Measurements from ENCODE around the gene RSKR. TPM values are rescaled to one million over a fixed set of nuclear protein-coding genes. Genes with fewer than 3 reads are reported as not detected.
"Not testable (repeated sequence)": the region's sequence is repeated elsewhere in the genome, so short reads cannot be mapped to it uniquely, and the experiment has no call there.

The RSKR gene, protein sequence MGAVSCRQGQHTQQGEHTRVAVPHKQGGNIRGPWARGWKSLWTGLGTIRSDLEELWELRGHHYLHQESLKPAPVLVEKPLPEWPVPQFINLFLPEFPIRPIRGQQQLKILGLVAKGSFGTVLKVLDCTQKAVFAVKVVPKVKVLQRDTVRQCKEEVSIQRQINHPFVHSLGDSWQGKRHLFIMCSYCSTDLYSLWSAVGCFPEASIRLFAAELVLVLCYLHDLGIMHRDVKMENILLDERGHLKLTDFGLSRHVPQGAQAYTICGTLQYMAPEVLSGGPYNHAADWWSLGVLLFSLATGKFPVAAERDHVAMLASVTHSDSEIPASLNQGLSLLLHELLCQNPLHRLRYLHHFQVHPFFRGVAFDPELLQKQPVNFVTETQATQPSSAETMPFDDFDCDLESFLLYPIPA
- total RNA-seq, result 12.3 TPM
- long read RNA-seq, result 0 reads

DNA sequence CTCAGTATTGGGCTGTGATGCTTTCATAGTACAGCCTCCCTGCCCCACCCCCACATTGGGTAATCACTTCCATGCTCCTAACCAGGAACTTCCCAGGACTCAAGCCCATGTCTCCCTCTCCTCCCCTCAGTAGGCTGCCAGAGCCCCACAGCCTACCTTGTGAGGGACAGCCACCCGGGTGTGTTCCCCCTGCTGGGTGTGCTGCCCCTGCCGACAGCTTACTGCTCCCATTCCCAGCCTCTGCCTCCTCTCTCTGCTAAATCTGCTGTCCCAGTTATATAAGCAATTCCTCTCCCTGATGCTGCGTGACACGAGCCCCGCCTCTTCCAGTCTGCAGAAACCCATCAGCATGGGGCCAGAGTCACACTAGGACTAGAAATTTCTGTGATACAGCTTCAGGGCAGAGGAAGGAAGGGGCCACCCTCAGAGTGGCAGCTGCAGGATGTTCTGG is at the start of gene RSKR:
TSS of gene RSKR (minus strand) at position 255 of the 451 bp plus-strand sequence. CDS start at position 231, 24 bp downstream.
- Histone ChIP-seq H3K27me3 (no peaks in the 10 kb centered on the region), H3K36me3 (peaks cover 57% of the 10 kb centered on the region), H3K4me1 (no peaks in the 10 kb centered on the region), H3K27ac (no peak within 1 kb of the TSS), H3K4me3 (no peak within 1 kb of the TSS), H3K9me3 (no peaks in the 10 kb centered on the region)
- intact Hi-C loops (cut with DNase I), result loop anchor here (5.0 kb wide), 1 partner anchor 117 kb away; no protein-coding TSS in a partner anchor
- no peak for ATAC-seq
- DNase-seq, result no peak
- TF ChIP-seq, protein P1, sequence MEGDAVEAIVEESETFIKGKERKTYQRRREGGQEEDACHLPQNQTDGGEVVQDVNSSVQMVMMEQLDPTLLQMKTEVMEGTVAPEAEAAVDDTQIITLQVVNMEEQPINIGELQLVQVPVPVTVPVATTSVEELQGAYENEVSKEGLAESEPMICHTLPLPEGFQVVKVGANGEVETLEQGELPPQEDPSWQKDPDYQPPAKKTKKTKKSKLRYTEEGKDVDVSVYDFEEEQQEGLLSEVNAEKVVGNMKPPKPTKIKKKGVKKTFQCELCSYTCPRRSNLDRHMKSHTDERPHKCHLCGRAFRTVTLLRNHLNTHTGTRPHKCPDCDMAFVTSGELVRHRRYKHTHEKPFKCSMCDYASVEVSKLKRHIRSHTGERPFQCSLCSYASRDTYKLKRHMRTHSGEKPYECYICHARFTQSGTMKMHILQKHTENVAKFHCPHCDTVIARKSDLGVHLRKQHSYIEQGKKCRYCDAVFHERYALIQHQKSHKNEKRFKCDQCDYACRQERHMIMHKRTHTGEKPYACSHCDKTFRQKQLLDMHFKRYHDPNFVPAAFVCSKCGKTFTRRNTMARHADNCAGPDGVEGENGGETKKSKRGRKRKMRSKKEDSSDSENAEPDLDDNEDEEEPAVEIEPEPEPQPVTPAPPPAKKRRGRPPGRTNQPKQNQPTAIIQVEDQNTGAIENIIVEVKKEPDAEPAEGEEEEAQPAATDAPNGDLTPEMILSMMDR (IDR thresholded peaks at IDR 0.05), result no peak

DNA sequence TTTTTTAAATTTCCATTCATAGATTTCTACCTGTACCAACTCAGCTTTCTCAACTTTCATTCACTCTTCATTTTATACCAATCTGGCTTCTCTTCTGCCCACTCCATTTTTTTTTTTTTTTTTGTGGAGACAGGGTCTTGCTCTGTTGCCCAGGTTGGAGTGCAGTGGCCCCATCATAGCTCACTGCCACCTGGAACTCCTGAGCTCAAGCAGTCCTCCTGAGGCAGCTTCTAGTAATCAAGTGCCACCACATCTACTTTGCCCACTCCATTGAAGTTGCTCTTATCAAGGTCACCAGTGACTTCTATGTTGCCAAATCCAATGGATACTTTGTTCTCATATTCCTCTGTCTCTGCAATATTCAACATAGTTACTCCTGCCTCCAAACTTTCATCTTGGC is 49.7 kb upstream of the RSKR start:
- ATAC-seq (no peak), DNase-seq (no peak)
- H3K36me3 ChIP-seq, result peaks cover 32% of the 10 kb centered on the region
- H3K4me3 ChIP-seq, result no peak overlapping the region
- TF ChIP-seq, protein P1 (IDR thresholded peaks at IDR 0.05), result no peak
- no peak overlapping the region for H3K27ac ChIP-seq
- H3K27me3 ChIP-seq, result no peaks in the 10 kb centered on the region
- H3K4me1 ChIP-seq, result peaks cover 36% of the 10 kb centered on the region
- no peaks in the 10 kb centered on the region for H3K9me3 ChIP-seq
- intact Hi-C loops (cut with DNase I), result no loop called here

DNA sequence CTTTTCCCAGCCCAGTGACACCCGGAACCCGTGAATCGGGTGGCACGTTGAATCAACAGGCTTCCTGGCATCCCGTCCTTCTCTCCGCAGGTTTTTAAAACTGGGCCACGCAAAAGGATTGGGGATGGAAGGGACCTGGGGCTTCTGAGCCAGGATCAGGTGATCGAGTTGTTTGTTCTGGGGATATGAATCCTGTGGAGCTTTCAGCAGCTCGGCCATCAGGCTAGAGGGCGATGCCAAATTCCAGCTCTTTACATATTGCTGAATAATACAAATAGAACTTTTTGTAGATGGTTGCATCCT is 48.5 kb upstream of the RSKR start:
- peak overlapping the region; percentile 98 for H3K27ac ChIP-seq
- ATAC-seq (no peak), DNase-seq (no peak)
- intact Hi-C loops (cut with DNase I), result no loop called here
- peaks cover 36% of the 10 kb centered on the region for H3K4me1 ChIP-seq
- peaks cover 29% of the 10 kb centered on the region for H3K36me3 ChIP-seq
- TF ChIP-seq, protein P1 (IDR thresholded peaks at IDR 0.05), result no peak
- H3K4me3 ChIP-seq, result peak overlapping the region; percentile 88
- H3K27me3 ChIP-seq, result no peaks in the 10 kb centered on the region
- no peaks in the 10 kb centered on the region for H3K9me3 ChIP-seq

DNA sequence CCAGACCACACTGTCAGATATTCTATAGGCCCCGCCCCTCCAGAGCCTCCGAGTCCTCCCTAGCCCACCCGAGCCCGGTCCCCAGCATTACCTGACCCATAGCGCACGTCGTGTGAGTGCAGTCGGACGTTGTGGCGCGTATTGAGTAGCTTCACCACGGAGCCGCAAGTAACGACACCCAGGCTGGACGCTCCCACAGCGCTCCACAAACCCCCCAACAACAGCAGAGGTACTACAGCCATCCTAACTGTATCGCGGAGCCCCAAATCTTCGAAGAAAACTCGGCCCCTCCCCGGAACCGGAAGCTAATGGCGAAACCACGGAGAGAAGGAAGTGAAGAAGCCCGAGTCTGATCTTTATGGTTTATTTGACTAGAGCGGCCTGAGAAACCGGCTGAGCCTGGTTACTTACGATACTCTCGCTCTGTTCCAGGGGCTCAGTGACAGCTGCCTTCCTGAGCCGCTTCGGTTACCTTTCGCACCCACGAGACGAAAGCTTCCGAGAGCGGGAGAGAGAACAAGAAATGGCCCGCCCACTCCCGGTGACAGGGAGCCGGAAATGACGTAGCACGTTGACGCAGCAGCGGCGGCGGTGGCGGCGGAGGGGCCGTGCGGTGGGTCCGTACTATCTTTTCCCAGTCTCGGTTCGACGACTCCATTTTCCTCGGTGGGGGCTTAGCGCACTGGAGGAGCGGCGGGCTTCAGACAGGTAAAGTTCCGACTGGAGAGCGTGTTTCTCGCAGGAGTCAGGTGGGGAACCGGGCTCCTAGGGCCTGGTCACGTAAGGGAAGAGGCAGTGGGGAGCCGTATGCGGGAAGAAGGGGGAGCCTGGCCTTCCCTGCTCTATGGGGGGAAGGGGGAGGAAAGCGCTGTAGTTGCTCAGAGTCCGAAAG is 47.9 kb upstream of the RSKR start, which contains the start of the genes SDF2 and SUPT6H:
TSS of gene SDF2 (minus strand) at position 272 of the 892 bp plus-strand sequence. CDS start at position 242, 30 bp downstream.
TSS of gene SUPT6H (plus strand) at position 571 of the 892 bp plus-strand sequence. CDS start 11,197 bp downstream, outside the sequence.
- ATAC-seq (peak; percentile 97), DNase-seq (peak; percentile 96)
- peak within 1 kb of the TSS; percentile 88 for H3K4me3 ChIP-seq
- H3K9me3 ChIP-seq, result no peaks in the 10 kb centered on the region
- H3K27me3 ChIP-seq, result no peaks in the 10 kb centered on the region
- TF ChIP-seq, protein P1 (IDR thresholded peaks at IDR 0.05), result no peak
- H3K27ac ChIP-seq, result peak within 1 kb of the TSS; percentile 98
- peaks cover 25% of the 10 kb centered on the region for H3K36me3 ChIP-seq
- intact Hi-C loops (cut with DNase I), result no loop called here
- peaks cover 36% of the 10 kb centered on the region for H3K4me1 ChIP-seq

DNA sequence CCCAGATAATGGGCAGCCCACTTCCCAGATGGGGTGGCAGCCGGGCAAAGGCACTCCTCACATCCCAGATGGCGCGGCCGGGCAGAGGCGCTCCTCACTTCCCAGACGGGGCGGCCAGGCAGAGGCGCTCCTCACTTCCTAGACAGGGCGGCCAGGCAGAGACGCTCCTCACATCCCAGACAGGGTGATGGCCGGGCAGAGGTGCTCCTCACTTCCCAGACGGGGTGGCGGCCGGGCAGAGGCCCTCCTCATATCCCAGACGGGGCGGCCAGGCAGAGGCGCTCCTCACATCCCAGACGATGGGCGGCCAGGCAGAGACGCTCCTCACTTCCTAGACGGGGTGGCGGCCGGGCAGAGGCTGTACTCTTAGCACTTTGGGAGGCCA is 45.5 kb upstream of the RSKR start:
- H3K4me3 ChIP-seq; intact Hi-C loops (cut with DNase I); DNase-seq; ATAC-seq; H3K27ac ChIP-seq; H3K27me3 ChIP-seq; H3K9me3 ChIP-seq: not testable (repeated sequence)
- H3K4me1 ChIP-seq, result peaks cover 27% of the 10 kb centered on the region
- H3K36me3 ChIP-seq, result peaks cover 19% of the 10 kb centered on the region

DNA sequence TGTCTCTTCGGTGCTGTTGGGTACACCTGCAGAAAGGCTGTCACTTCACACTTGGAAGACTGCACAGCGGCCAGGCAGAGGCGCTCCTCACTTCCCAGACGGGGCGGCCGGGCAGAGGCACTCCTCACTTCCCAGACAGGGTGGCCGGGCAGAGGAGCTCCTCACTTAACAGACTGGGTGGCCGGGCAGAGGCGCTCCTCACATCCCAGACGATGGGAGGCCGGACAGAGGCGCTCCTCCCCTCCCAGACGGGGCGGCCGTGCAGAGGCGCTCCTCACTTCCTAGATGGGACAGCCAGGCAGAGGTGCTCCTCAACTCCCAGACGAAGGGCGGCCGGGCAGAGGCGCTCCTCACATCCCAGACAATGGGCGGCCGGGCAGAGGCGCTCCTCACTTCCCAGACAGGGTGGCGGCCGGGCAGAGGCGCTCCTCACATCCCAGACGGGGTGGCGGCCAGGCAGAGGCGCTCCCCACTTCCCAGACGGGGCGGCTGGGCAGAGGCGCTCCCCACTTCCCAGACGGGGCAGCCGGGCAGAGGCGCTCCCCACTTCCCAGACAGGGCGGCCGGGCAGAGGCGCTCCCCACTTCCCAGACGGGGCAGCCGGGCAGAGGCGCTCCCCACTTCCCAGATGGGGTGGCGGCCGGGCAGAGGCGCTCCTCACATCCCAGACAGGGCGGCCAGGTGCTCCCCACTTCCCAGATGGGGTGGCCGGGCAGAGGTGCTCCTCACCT is 44.9 kb upstream of the RSKR start:
- H3K4me3 ChIP-seq; intact Hi-C loops (cut with DNase I); H3K27me3 ChIP-seq; H3K9me3 ChIP-seq; DNase-seq; H3K27ac ChIP-seq; ATAC-seq: not testable (repeated sequence)
- H3K36me3 ChIP-seq, result peaks cover 16% of the 10 kb centered on the region
- H3K4me1 ChIP-seq, result peaks cover 21% of the 10 kb centered on the region

DNA sequence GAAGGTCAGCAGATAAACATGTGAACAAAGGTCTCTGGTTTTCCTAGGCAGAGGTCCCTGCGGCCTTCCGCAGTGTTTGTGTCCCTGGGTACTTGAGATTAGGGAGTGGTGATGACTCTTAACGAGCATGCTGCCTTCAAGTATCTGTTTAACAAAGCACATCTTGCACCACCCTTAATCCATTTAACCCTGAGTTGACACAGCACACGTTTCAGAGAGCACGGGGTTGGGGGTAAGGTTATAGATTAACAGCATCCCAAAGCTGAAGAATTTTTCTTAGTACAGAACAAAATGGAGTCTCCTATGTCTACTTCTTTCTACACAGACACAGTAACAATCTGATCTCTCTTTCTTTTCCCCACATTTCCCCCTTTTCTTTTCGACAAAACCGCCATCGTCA is 44.4 kb upstream of the RSKR start:
- H3K4me3 ChIP-seq; ATAC-seq; H3K27ac ChIP-seq; H3K27me3 ChIP-seq; DNase-seq; H3K9me3 ChIP-seq; intact Hi-C loops (cut with DNase I): not testable (repeated sequence)
- H3K36me3 ChIP-seq, result peaks cover 20% of the 10 kb centered on the region
- H3K4me1 ChIP-seq, result peaks cover 15% of the 10 kb centered on the region
